Brain pericyte (primary cell): Measurements from ENCODE around the gene FAM13C.

ENCODE experiments used
- DNase-seq: peaks from one replicate; pipeline ENCODE4 v3.0.0-alpha.2; 2012; ENCODE audit warnings: low read depth, low spot score

FAM13C gene

GRCh38 chr10:59361663-59362143 is 646 bp downstream of the FAM13C start:
- no peak for DNase-seq

GRCh38 chr10:59360605-59361405 is 1.5 kb downstream of the FAM13C start:
- no peak for DNase-seq

GRCh38 chr10:59358576-59358975 is 3.8 kb downstream of the FAM13C start:
- no peak for DNase-seq

GRCh38 chr10:59354434-59354833 is 7.9 kb downstream of the FAM13C start:
- no peak for DNase-seq

GRCh38 chr10:59350558-59350957 is 11.8 kb downstream of the FAM13C start:
- no peak for DNase-seq

GRCh38 chr10:59346321-59346720 is 16.0 kb downstream of the FAM13C start:
- DNase-seq: no peak

GRCh38 chr10:59342723-59343122 is 19.6 kb downstream of the FAM13C start:
- no peak for DNase-seq

- no peak for DNase-seq
Observed at GRCh38 chr10:59342000-59342399, 20.3 kb downstream of the FAM13C start.

GRCh38 chr10:59340285-59340684 is 22.1 kb downstream of the FAM13C start:
- DNase-seq: no peak

GRCh38 chr10:59339351-59339750 is 23.0 kb downstream of the FAM13C start:
- DNase-seq: no peak

- DNase-seq: no peak
Observed at GRCh38 chr10:59337201-59337652, 25.1 kb downstream of the FAM13C start.

- DNase-seq: no peak
Observed at GRCh38 chr10:59336632-59337031, 25.7 kb downstream of the FAM13C start.

- DNase-seq: no peak
Observed at GRCh38 chr10:59335497-59335896, 26.9 kb downstream of the FAM13C start.

- no peak for DNase-seq
Observed at GRCh38 chr10:59333701-59334100, 28.6 kb downstream of the FAM13C start.

GRCh38 chr10:59332581-59332980 is 29.8 kb downstream of the FAM13C start:
- no peak for DNase-seq

GRCh38 chr10:59331661-59332060 is 30.7 kb downstream of the FAM13C start:
- no peak for DNase-seq

GRCh38 chr10:59325116-59325515 is 37.2 kb downstream of the FAM13C start:
- no peak for DNase-seq

- DNase-seq: no peak
Observed at GRCh38 chr10:59324597-59324996, 37.8 kb downstream of the FAM13C start.

- no peak for DNase-seq
Observed at GRCh38 chr10:59323831-59324401, 38.4 kb downstream of the FAM13C start.

- DNase-seq: peak; percentile 61
Observed at GRCh38 chr10:59323036-59323459, 39.3 kb downstream of the FAM13C start.

- no peak for DNase-seq
Observed at GRCh38 chr10:59322131-59322530, 40.2 kb downstream of the FAM13C start.

- DNase-seq: no peak
Observed at GRCh38 chr10:59320355-59320754, 42.0 kb downstream of the FAM13C start.

- DNase-seq: no peak
Observed at GRCh38 chr10:59319854-59320253, 42.5 kb downstream of the FAM13C start.
